Measurements from ENCODE around the gene TBC1D5. TPM values are rescaled to one million over a fixed set of nuclear protein-coding genes. Genes with fewer than 3 reads are reported as not detected.

The TBC1D5 gene
- total and polyA plus RNA-seq, 2 of the 4 experiments (the other 2 are of a cell fraction), result 16.4 to 57.0 TPM

GRCh38 chr3:17386432-17386831, 356.0 kb downstream of the TBC1D5 start:
- Histone ChIP-seq H3K9me3 (ENCODE audit: control insufficient read depth, insufficient read depth, low read length) (no peaks in the 10 kb centered on the region), H4K91ac (ENCODE audit: insufficient read depth, low read depth, low read length) (no peak overlapping the region), H4K5ac (ENCODE audit: low read depth, low read length) (no peak overlapping the region), H3K79me1 (ENCODE audit: low read depth in 1 of 2, low read length in 2 of 2) (no peaks in the 10 kb centered on the region), H3K36me3 (ENCODE audit: control insufficient read depth, insufficient read depth, low read length) (0 out of 2 replicates have a peak, but pooled peaks cover 3% of the 10 kb centered on the region), H2AK9ac (replicated peaks; ENCODE audit: low read depth, low read length, poor library complexity) (no peak overlapping the region), H3K18ac (ENCODE audit: low read depth, low read length) (no peak overlapping the region), H2BK20ac (ENCODE audit: low read depth, low read length) (no peak overlapping the region), H3K14ac (replicated peaks; ENCODE audit: low read depth, low read length) (no peak overlapping the region), H2AK5ac (ENCODE audit: low read depth, low read length) (no peak overlapping the region), H4K20me1 (ENCODE audit: insufficient read depth, low read length) (no peaks in the 10 kb centered on the region), H4K8ac (ENCODE audit: low read depth in 2 of 2, low read length in 2 of 2) (no peak overlapping the region), H3K56ac (ENCODE audit: extremely low read depth, insufficient read depth, low read length) (no peak overlapping the region), H3K4me2 (ENCODE audit: low read depth, low read length) (no peak overlapping the region), H2BK120ac (ENCODE audit: low read depth, low read length) (no peak overlapping the region), H3K4me1 (ENCODE audit: control insufficient read depth, insufficient read depth, low read length) (no peaks in the 10 kb centered on the region), H3K4me3 (ENCODE audit: insufficient read depth, low read depth, low read length) (no peak overlapping the region), H3K23ac (ENCODE audit: low read depth, low read length) (no peak overlapping the region), H2AFZ (replicated peaks; ENCODE audit: low read length, poor library complexity) (no peak overlapping the region), H3K9ac (ENCODE audit: low read depth, low read length) (no peak overlapping the region), H3K4ac (ENCODE audit: low read depth, low read length) (no peak overlapping the region), H2BK5ac (ENCODE audit: low read depth, low read length, poor library complexity, severe bottlenecking) (no peak overlapping the region), H2BK15ac (ENCODE audit: low read depth, low read length) (no peak overlapping the region), H3K9me1 (ENCODE audit: insufficient read depth, low read length) (no peaks in the 10 kb centered on the region), H3K27me3 (ENCODE audit: control insufficient read depth, insufficient read depth, low read length) (no peaks in the 10 kb centered on the region), H3K27ac (ENCODE audit: insufficient read depth, low read length) (no peak overlapping the region)
- ATAC-seq (ENCODE audit: low read depth) (no peak), DNase-seq (no peak)
- intact Hi-C loops (cut with micrococcal nuclease), result no loop called here
- POLR2A ChIA-PET (ENCODE audit: unreplicated experiment), result no interaction called here
- in situ Hi-C loops (cut with MboI; ENCODE audit: low sequenced_read_pairs), result no loop called here
- WGBS, 2 experiments (ENCODE audit: extremely low coverage in 2 of 2, insufficient read length in 1 of 2), result 94% methylated on average over 7 of the region's 8 CpGs; no CpG with 5 or more reads in 1 of the 2 experiments
- BruUV-seq (replicated peaks), result no TSS peak
- TF ChIP-seq RCOR1 (IDR thresholded peaks at IDR 0.05; ENCODE audit: insufficient replicate concordance, low read length), result no peak
- TF ChIP-seq ELK1 (IDR thresholded peaks at IDR 0.05; ENCODE audit: borderline replicate concordance, low read depth, low read length), result no peak
- TF ChIP-seq NFE2L2 (IDR thresholded peaks at IDR 0.05; ENCODE audit: low read depth, low read length), result no peak
- TF ChIP-seq MXI1 (IDR thresholded peaks at IDR 0.05; ENCODE audit: borderline replicate concordance, low read depth, low read length), result no peak
- no peak for TF ChIP-seq CTCF (conservative IDR thresholded peaks at IDR 0.05; ENCODE audit: low read depth, low read length)
- TF ChIP-seq USF2 (IDR thresholded peaks at IDR 0.05; ENCODE audit: low read depth, low read length), result no peak
- no peak for TF ChIP-seq RFX5 (IDR thresholded peaks at IDR 0.05; ENCODE audit: low read depth, low read length)
- no peak for TF ChIP-seq BHLHE40 (IDR thresholded peaks at IDR 0.05; ENCODE audit: low read depth, low read length)
- no peak for TF ChIP-seq CHD1 (IDR thresholded peaks at IDR 0.05; ENCODE audit: low read depth, low read length)
- TF ChIP-seq MAZ (IDR thresholded peaks at IDR 0.05; ENCODE audit: borderline replicate concordance, low read depth, low read length), result no peak
- TF ChIP-seq MAFK (IDR thresholded peaks at IDR 0.05; ENCODE audit: low read depth, low read length), result no peak
- TF ChIP-seq RAD21 (IDR thresholded peaks at IDR 0.05; ENCODE audit: low read length), result no peak
- TF ChIP-seq POLR2A (IDR thresholded peaks at IDR 0.05; ENCODE audit: low read depth, low read length), result no peak
- TF ChIP-seq SMC3 (IDR thresholded peaks at IDR 0.05; ENCODE audit: low read depth, low read length), result no peak
- TF ChIP-seq FOS (IDR thresholded peaks at IDR 0.05; ENCODE audit: low read depth, low read length), result no peak
- no peak for TF ChIP-seq CEBPB (IDR thresholded peaks at IDR 0.05; ENCODE audit: low read depth, low read length)
- dilution Hi-C loops (cut with HindIII; ENCODE audit: low sequenced_read_pairs, unreplicated experiment), result no loop called here
- CTCF ChIA-PET, result no interaction called here

Measured in IMR-90 (cell line).